Panc1 (cell line): Measurements from ENCODE around the gene MXD4. TPM values are rescaled to one million over a fixed set of nuclear protein-coding genes. Genes with fewer than 3 reads are reported as not detected.

Experiments used
- ATAC-seq: fragments of 200-7000 bp; cut with Tn5 transposase; 2 replicates; pipeline ENCODE4 v1.9.1; 2020; ENCODE audit warnings: mild to moderate bottlenecking, moderate library complexity
- BruUV-seq: library from RNA; stranded (reverse); fragments of 400-500 nt; replicated peaks from 2 replicates; lab custom pipeline; 2021; lab: Mats Ljungman, UMichigan
- CTCF ChIA-PET: fragments of 300-600 bp; sonication (Branson Sonifier 250); formaldehyde crosslinking; loops from one replicate; lab custom pipeline; 2022; ENCODE audit warnings: antibody characterized with exemption; lab: Charles Lee
- POLR2A ChIA-PET: fragments of 300-600 bp; sonication (Branson Sonifier 250); formaldehyde crosslinking; loops from one replicate; lab custom pipeline; 2022; ENCODE audit warnings: antibody characterized with exemption; lab: Charles Lee
- DNase-seq: peaks from one replicate; pipeline ENCODE4 v3.0.0-alpha.2; 2010; ENCODE audit warnings: low read depth, low spot score
- H3K27ac ChIP-seq: 2 replicates; pipeline ENCODE4 v1.5.1; 2011; ENCODE audit warnings: mild to moderate bottlenecking, low read length, inconsistent platforms
- H3K27me3 ChIP-seq: fragments of 200-500 bp; sonication (Bioruptor generic); 2 replicates; pipeline ENCODE4 v1.6.0; 2014; ENCODE audit warnings: low read length, inconsistent platforms; ENCODE audit not compliant: control insufficient read depth, insufficient read depth
- H3K36me3 ChIP-seq: fragments of 200-500 bp; sonication (Bioruptor generic); 2 replicates; pipeline ENCODE4 v1.5.1; 2014; ENCODE audit warnings: inconsistent platforms, mild to moderate bottlenecking, low read length, moderate library complexity; ENCODE audit not compliant: control insufficient read depth, insufficient read depth
- H3K4me1 ChIP-seq: 2 replicates; pipeline ENCODE4 v1.5.1; 2011; ENCODE audit warnings: inconsistent platforms, mild to moderate bottlenecking, low read length, moderate library complexity; ENCODE audit not compliant: control insufficient read depth, insufficient read depth
- H3K4me3 ChIP-seq, 2 experiments: 2 replicates each; pipeline ENCODE4 v1.5.1; 2011 to 2012; ENCODE audit warnings: low read depth in 2 of 2, low read length in 2 of 2, mild to moderate bottlenecking in 2 of 2, inconsistent platforms in 1 of 2, moderate library complexity in 1 of 2
- H3K9me3 ChIP-seq: fragments of 200-500 bp; sonication (Bioruptor generic); 2 replicates; pipeline ENCODE4 v1.5.1; 2014; ENCODE audit warnings: low read depth, mild to moderate bottlenecking, inconsistent platforms, low read length, moderate library complexity; ENCODE audit not compliant: control insufficient read depth, insufficient read depth
- POLR2AphosphoS5 ChIP-seq: IDR thresholded peaks from 2 replicates; pipeline ENCODE4 v1.6.1; 2012; ENCODE audit warnings: mild to moderate bottlenecking, low read depth, low read length, moderate library complexity
- SIN3A ChIP-seq: IDR thresholded peaks from 2 replicates; pipeline ENCODE4 v1.6.1; 2012; ENCODE audit warnings: low read depth, mild to moderate bottlenecking, low read length, moderate library complexity, borderline replicate concordance; ENCODE audit not compliant: insufficient read depth
- TCF7L2 ChIP-seq: IDR thresholded peaks from 2 replicates; pipeline ENCODE4 v1.6.1; 2011; ENCODE audit warnings: mild to moderate bottlenecking, low read depth, low read length, inconsistent platforms
- in situ Hi-C: cut with HindIII; loops from 2 replicates; pipeline ENCODE4 v1.10.0; 2016; ENCODE audit warnings: low sequenced_read_pairs, low pct_unique_long_range_greater_than_20kb
- intact Hi-C: fragments of 100-400 bp; cut with micrococcal nuclease; formaldehyde crosslinking; loops from one replicate; pipeline ENCODE4 v1.10.0; 2022; ENCODE audit not compliant: unreplicated experiment
- total RNA-seq: library from RNA; stranded (reverse); gene quantifications from one replicate; pipeline ENCODE4 v1.2.1, GENCODE V29; 2021; ENCODE audit not compliant: unreplicated experiment
- TF ChIP-seq, protein P1 (sequence below): fragments of 450-650 bp; IDR thresholded peaks from 2 replicates; pipeline ENCODE4 v1.5.1; 2017; ENCODE audit warnings: mild to moderate bottlenecking
- TF ChIP-seq, protein P2 (sequence below), 2 experiments: IDR thresholded peaks; 2 replicates each; pipeline ENCODE4 v1.6.1; 2011 to 2012; ENCODE audit warnings: low read depth in 2 of 2, control low read depth in 1 of 2, low read length in 1 of 2, mild to moderate bottlenecking in 1 of 2, moderate library complexity in 1 of 2; ENCODE audit not compliant: insufficient read depth in 1 of 2

Gene MXD4
- total RNA-seq, 1 experiment from 2014 or later: 32.7 TPM

DNA sequence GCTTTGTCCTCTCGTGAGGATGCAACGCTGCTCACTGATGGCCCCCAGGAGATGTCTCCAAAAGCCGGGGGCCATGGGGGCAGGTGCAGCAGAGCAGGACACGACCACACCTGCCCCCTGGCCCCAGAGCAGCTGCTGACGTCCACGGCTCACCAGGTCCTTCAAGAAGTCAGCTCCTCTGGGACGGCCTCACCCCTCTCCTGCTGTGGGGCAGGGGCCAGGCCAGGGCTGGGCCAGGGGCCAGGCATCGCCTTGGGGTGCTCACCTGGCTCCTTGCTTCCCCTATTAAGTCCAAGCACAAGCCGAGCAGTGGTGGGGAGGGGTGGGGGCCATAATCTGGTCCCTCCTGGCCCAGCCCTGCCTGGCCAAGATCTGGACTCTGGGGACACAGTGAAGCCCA is 28.6 kb upstream of the MXD4 start:
- Histone ChIP-seq H3K36me3 (no peaks in the 10 kb centered on the region), H3K9me3 (no peaks in the 10 kb centered on the region), H3K4me1 (no peaks in the 10 kb centered on the region), H3K27me3 (no peaks in the 10 kb centered on the region), H3K27ac (no peak overlapping the region), H3K4me3 (no peak overlapping the region)
- CTCF ChIA-PET: no interaction called here
- intact Hi-C loops: no loop called here
- DNase-seq (no peak), ATAC-seq (no peak)
- no TSS peak for BruUV-seq
- in situ Hi-C loops: no loop called here
- TF ChIP-seq POLR2AphosphoS5 (no peak), SIN3A (no peak), TCF7L2 (no peak)
- TF ChIP-seq, protein P1, sequence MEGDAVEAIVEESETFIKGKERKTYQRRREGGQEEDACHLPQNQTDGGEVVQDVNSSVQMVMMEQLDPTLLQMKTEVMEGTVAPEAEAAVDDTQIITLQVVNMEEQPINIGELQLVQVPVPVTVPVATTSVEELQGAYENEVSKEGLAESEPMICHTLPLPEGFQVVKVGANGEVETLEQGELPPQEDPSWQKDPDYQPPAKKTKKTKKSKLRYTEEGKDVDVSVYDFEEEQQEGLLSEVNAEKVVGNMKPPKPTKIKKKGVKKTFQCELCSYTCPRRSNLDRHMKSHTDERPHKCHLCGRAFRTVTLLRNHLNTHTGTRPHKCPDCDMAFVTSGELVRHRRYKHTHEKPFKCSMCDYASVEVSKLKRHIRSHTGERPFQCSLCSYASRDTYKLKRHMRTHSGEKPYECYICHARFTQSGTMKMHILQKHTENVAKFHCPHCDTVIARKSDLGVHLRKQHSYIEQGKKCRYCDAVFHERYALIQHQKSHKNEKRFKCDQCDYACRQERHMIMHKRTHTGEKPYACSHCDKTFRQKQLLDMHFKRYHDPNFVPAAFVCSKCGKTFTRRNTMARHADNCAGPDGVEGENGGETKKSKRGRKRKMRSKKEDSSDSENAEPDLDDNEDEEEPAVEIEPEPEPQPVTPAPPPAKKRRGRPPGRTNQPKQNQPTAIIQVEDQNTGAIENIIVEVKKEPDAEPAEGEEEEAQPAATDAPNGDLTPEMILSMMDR: no peak
- TF ChIP-seq, protein P2, sequence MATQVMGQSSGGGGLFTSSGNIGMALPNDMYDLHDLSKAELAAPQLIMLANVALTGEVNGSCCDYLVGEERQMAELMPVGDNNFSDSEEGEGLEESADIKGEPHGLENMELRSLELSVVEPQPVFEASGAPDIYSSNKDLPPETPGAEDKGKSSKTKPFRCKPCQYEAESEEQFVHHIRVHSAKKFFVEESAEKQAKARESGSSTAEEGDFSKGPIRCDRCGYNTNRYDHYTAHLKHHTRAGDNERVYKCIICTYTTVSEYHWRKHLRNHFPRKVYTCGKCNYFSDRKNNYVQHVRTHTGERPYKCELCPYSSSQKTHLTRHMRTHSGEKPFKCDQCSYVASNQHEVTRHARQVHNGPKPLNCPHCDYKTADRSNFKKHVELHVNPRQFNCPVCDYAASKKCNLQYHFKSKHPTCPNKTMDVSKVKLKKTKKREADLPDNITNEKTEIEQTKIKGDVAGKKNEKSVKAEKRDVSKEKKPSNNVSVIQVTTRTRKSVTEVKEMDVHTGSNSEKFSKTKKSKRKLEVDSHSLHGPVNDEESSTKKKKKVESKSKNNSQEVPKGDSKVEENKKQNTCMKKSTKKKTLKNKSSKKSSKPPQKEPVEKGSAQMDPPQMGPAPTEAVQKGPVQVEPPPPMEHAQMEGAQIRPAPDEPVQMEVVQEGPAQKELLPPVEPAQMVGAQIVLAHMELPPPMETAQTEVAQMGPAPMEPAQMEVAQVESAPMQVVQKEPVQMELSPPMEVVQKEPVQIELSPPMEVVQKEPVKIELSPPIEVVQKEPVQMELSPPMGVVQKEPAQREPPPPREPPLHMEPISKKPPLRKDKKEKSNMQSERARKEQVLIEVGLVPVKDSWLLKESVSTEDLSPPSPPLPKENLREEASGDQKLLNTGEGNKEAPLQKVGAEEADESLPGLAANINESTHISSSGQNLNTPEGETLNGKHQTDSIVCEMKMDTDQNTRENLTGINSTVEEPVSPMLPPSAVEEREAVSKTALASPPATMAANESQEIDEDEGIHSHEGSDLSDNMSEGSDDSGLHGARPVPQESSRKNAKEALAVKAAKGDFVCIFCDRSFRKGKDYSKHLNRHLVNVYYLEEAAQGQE (IDR thresholded peaks at IDR 0.05; ENCODE audit: insufficient read depth in 1 of 2, low read depth in 2 of 2, low read length in 1 of 2): no peak
- POLR2A ChIA-PET: no interaction called here

DNA sequence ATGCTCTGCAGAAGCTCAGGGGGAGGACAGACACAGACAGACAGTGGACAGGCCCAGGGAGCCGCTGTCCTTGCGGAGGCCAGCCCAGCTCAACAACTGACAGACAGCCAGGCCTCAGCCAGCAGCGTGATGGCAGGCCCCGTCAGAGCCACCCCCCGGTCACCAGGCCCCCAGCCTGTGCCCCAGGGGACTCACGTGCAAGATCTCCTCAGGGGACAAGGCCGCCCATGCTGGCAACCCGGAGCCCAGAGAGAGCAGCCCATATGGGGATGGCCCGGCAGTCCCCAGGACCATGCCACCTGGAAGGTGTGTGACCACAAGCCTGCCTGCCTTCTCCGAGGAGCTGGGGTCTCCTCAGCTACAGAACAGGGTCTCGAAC is 28.0 kb upstream of the MXD4 start:
- TF ChIP-seq POLR2AphosphoS5 (no peak), TCF7L2 (no peak), SIN3A (no peak)
- TF ChIP-seq, protein P2 (IDR thresholded peaks at IDR 0.05; ENCODE audit: insufficient read depth in 1 of 2, low read depth in 2 of 2, low read length in 1 of 2): no peak
- TF ChIP-seq, protein P1: no peak
- no peaks in the 10 kb centered on the region for H3K27me3 ChIP-seq
- no peaks in the 10 kb centered on the region for H3K36me3 ChIP-seq
- no peak overlapping the region for H3K4me3 ChIP-seq
- H3K9me3 ChIP-seq: no peaks in the 10 kb centered on the region
- ATAC-seq: no peak
- H3K4me1 ChIP-seq: no peaks in the 10 kb centered on the region
- ChIA-PET POLR2A (no interaction called here), CTCF (no interaction called here)
- DNase-seq: no peak
- in situ Hi-C loops: no loop called here
- BruUV-seq: no TSS peak
- intact Hi-C loops: no loop called here
- no peak overlapping the region for H3K27ac ChIP-seq
